Thyroid gland (tissue), 4 donors: ENCODE data around the gene BCAS1.

Source experiments
- POLR2A ChIP-seq, 2 donors: fragments of 450-650 bp; IDR thresholded peaks; one replicate each; pipeline ENCODE4 v1.6.1; 2017; ENCODE audit warnings: antibody characterized with exemption in 2 of 2, mild to moderate bottlenecking in 2 of 2, moderate library complexity in 1 of 2
- TF ChIP-seq, protein P1 (sequence below), 6 experiments: fragments of 200-600 bp in 3 of 6; fragments of 450-650 bp in 3 of 6; sonication (generic) in 3 of 6; IDR thresholded peaks; one replicate each; pipeline ENCODE4 v1.5.1; 2016 to 2019; ENCODE audit warnings: antibody characterized with exemption in 6 of 6, mild to moderate bottlenecking in 2 of 6, inconsistent platforms in 1 of 6, moderate library complexity in 1 of 6

GRCh38 chr20:53972179-53972578 is 98.2 kb downstream of the BCAS1 start:
- TF ChIP-seq, protein P1, sequence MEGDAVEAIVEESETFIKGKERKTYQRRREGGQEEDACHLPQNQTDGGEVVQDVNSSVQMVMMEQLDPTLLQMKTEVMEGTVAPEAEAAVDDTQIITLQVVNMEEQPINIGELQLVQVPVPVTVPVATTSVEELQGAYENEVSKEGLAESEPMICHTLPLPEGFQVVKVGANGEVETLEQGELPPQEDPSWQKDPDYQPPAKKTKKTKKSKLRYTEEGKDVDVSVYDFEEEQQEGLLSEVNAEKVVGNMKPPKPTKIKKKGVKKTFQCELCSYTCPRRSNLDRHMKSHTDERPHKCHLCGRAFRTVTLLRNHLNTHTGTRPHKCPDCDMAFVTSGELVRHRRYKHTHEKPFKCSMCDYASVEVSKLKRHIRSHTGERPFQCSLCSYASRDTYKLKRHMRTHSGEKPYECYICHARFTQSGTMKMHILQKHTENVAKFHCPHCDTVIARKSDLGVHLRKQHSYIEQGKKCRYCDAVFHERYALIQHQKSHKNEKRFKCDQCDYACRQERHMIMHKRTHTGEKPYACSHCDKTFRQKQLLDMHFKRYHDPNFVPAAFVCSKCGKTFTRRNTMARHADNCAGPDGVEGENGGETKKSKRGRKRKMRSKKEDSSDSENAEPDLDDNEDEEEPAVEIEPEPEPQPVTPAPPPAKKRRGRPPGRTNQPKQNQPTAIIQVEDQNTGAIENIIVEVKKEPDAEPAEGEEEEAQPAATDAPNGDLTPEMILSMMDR (IDR thresholded peaks at IDR 0.05) = no peak
- TF ChIP-seq POLR2A (IDR thresholded peaks at IDR 0.05) = no peak
